ENCODE data around the gene SPTBN1.

Gene SPTBN1

DNA sequence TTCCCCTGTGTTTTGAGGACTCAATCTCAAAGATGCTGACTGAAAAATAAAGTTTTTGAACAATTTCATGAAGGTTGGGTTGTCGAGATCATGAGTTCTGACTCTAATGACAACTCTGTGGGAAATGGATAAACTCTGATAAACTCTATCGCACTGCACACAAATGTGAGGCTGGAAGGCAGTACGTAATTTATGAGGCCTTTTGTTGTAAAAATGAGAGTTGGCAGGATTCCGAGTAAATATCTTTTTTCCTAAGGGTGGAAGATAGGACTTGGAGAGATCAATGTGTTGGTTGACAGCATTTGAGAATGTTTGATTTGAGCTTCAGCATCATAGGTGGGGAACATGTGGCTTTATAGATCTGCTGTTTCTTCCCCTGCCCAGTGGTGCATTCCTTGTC, 90.4 kb downstream of the SPTBN1 start:
- H3K4me3 ChIP-seq (ENCODE audit: low read depth, low read length), result no peak overlapping the region
- no peak for DNase-seq
- in situ Hi-C loops (cut with HindIII; ENCODE audit: low pct_ligation_motif_present, low sequenced_read_pairs), result no loop called here
- H3K27me3 ChIP-seq (replicated peaks), result no peaks in the 10 kb centered on the region
- TF ChIP-seq, protein P1, sequence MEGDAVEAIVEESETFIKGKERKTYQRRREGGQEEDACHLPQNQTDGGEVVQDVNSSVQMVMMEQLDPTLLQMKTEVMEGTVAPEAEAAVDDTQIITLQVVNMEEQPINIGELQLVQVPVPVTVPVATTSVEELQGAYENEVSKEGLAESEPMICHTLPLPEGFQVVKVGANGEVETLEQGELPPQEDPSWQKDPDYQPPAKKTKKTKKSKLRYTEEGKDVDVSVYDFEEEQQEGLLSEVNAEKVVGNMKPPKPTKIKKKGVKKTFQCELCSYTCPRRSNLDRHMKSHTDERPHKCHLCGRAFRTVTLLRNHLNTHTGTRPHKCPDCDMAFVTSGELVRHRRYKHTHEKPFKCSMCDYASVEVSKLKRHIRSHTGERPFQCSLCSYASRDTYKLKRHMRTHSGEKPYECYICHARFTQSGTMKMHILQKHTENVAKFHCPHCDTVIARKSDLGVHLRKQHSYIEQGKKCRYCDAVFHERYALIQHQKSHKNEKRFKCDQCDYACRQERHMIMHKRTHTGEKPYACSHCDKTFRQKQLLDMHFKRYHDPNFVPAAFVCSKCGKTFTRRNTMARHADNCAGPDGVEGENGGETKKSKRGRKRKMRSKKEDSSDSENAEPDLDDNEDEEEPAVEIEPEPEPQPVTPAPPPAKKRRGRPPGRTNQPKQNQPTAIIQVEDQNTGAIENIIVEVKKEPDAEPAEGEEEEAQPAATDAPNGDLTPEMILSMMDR (IDR thresholded peaks at IDR 0.05; ENCODE audit: low read depth, low read length, missing control alignments), result no peak
- no peak overlapping the region for H3K27ac ChIP-seq
- H3K36me3 ChIP-seq (replicated peaks), result no peaks in the 10 kb centered on the region

DNA sequence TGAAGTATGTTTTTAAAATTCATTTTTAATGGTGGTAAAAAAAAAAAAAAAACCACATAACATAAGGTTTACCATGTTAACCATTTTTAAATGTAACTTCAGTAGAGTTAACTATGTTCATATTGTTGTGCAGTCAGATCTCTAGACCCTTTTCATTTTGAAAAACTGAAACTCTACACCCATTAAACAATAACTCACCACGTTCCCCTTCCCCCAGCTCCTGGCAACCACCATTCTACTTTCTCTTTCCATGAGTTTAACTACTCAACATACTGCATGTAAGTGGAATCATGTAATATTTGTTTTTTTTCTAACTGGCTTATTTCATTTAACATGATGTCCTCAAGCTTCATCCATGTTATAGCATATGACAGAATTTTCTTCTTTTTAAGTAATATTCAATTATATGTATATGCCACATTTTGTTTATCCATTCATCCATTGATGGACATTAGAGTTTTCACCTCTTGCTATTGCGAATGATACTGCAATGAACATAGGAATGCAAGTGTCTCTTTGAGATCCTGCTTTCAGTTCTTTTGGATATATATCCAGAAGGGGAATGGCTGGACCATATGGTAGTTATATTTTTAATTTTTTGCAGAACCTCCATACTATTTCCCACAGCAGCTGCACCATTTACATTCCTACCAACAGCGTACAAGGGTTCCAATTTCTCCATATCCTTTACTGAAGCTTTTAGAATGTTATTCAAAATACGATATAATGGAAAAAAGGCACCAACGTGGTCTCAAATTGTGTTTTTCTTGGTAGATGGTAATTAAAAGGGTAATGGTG, 91.0 kb downstream of the SPTBN1 start:
- Histone ChIP-seq H3K4me3 (ENCODE audit: low read depth, low read length) (no peak overlapping the region), H3K27ac (no peak overlapping the region), H3K36me3 (replicated peaks) (no peaks in the 10 kb centered on the region), H3K27me3 (replicated peaks) (no peaks in the 10 kb centered on the region)
- DNase-seq, result no peak
- TF ChIP-seq, protein P1 (IDR thresholded peaks at IDR 0.05; ENCODE audit: low read depth, low read length, missing control alignments), result no peak
- in situ Hi-C loops (cut with HindIII; ENCODE audit: low pct_ligation_motif_present, low sequenced_read_pairs), result no loop called here

DNA sequence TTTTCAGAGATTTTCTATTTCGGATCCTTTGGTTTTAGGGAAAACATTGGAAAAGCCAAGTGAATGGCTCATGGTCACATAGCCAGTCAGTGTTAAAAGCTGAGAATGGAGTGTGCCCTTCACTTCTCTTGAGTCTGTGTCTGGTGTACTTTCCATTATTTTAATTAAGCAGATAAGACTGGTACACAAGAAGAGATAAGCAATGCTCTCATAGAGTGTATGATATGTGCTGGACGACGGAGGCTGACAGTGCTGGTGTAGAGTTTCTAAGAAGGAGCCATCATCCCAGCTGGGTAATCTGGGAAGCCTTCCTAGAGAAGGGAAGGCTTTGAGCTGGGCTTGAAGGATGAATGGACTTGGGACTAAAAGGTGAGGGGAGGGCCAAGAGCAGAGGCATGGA, 93.3 kb downstream of the SPTBN1 start:
- DNase-seq, result no peak
- no peak overlapping the region for H3K4me3 ChIP-seq (ENCODE audit: low read depth, low read length)
- in situ Hi-C loops (cut with HindIII; ENCODE audit: low pct_ligation_motif_present, low sequenced_read_pairs), result no loop called here
- no peak overlapping the region for H3K27ac ChIP-seq
- no peaks in the 10 kb centered on the region for H3K27me3 ChIP-seq (replicated peaks)
- TF ChIP-seq, protein P1 (IDR thresholded peaks at IDR 0.05; ENCODE audit: low read depth, low read length, missing control alignments), result no peak
- H3K36me3 ChIP-seq (replicated peaks), result no peaks in the 10 kb centered on the region

DNA sequence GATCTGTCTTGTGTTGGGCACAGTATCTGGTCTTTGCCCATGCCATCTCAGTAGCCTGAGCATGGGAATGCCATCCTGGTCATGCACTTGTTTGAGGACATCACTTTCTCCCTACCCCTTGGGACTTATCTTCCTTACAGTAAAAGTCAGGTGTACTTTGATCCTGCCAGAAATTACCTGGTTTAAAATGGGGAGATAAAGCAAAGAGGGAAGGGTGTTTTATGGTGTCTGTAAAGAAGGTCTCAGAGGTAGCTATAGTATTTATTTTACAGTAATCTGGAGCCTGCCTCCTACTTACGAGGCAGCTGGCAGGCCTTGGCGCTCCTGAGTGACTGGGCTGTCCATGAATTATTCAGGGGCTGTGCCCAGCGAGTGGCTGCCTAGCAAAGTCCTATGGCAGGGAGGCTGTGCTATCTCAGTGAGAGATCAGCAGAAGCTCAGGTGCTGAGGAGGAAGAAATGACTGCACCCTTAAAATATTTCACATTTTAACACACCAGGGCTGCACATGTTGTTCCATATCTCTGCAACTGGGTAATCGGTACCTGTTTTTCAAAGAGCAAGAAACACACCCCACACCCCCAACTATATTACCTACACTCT, 93.9 kb downstream of the SPTBN1 start:
- no peak overlapping the region for H3K27ac ChIP-seq

DNA sequence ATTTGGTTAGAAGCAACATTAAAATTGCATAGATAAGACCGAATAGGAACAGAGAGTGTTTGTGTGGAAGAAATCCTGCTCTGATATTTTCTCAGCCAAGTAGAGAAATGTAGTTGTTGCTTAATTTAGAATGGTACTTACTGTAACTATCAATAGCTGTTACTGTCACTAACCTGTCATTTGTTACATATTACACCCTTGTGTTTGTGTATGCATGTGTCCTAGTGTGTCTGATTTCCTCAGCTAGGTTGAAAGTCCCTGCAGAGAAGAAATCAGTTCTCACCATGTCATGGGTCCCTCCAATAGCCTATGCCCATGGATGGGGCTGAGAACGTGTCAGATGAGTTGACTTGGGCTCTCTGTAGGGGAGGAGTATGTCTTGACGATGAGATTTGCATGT, 94.4 kb downstream of the SPTBN1 start:
- in situ Hi-C loops (cut with HindIII; ENCODE audit: low pct_ligation_motif_present, low sequenced_read_pairs), result no loop called here
- TF ChIP-seq, protein P1 (IDR thresholded peaks at IDR 0.05; ENCODE audit: low read depth, low read length, missing control alignments), result no peak
- Histone ChIP-seq H3K4me3 (ENCODE audit: low read depth, low read length) (no peak overlapping the region), H3K27ac (no peak overlapping the region), H3K36me3 (replicated peaks) (no peaks in the 10 kb centered on the region), H3K27me3 (replicated peaks) (no peaks in the 10 kb centered on the region)
- DNase-seq, result no peak

More for the DNA sequence above, 93.9 kb downstream of the SPTBN1 start:
- TF ChIP-seq, protein P1 (IDR thresholded peaks at IDR 0.05; ENCODE audit: low read depth, low read length, missing control alignments), result no peak
- Histone ChIP-seq H3K27me3 (replicated peaks) (no peaks in the 10 kb centered on the region), H3K4me3 (ENCODE audit: low read depth, low read length) (no peak overlapping the region), H3K36me3 (replicated peaks) (no peaks in the 10 kb centered on the region)
- DNase-seq, result no peak
- in situ Hi-C loops (cut with HindIII; ENCODE audit: low pct_ligation_motif_present, low sequenced_read_pairs), result no loop called here
